OCI-LY3 (cell line): ENCODE measurements around the gene NARF.

Experiments
- H2AFZ ChIP-seq: fragments of 200-600, 300-600 bp; shearing (Covaris generic); 2 replicates; pipeline ENCODE4 v1.6.0; 2014; ENCODE audit warnings: antibody characterized with exemption, low read depth, low read length
- H3K27ac ChIP-seq: fragments of 200-600, 300-600 bp; sonication (generic); 2 replicates; pipeline ENCODE4 v1.5.1; 2014; ENCODE audit warnings: mild to moderate bottlenecking, low read length, moderate library complexity, mixed read lengths
- H3K27me3 ChIP-seq: fragments of 200-600, 300-600 bp; sonication (generic); 2 replicates; pipeline ENCODE4 v1.6.1; 2014; ENCODE audit warnings: low read depth, low read length, mixed read lengths
- H3K36me3 ChIP-seq: fragments of 200-600, 300-600 bp; sonication (generic); replicated peaks from 2 replicates; pipeline ENCODE3; 2014; ENCODE audit warnings: low read depth, low read length, mixed read lengths
- H3K4me1 ChIP-seq: fragments of 300-600, 200-600 bp; sonication (generic); 2 replicates; pipeline ENCODE4 v1.6.1; 2014; ENCODE audit warnings: low read length, mixed read lengths
- H3K4me2 ChIP-seq: fragments of 200-600, 300-600 bp; sonication (generic); 2 replicates; pipeline ENCODE4 v1.6.1; 2014; ENCODE audit warnings: low read length, mixed read lengths
- H3K4me3 ChIP-seq: fragments of 300-600, 200-600 bp; sonication (generic); 2 replicates; pipeline ENCODE4 v1.5.1; 2014; ENCODE audit warnings: antibody characterized with exemption, mild to moderate bottlenecking, low read length, moderate library complexity
- H3K79me2 ChIP-seq: fragments of 300-600, 200-600 bp; shearing (Covaris generic); 2 replicates; pipeline ENCODE4 v1.6.1; 2014; ENCODE audit warnings: mild to moderate bottlenecking, low read length, mixed read lengths
- H3K9ac ChIP-seq: fragments of 300-600, 200-600 bp; shearing (Covaris generic); 2 replicates; pipeline ENCODE4 v1.6.0; 2014; ENCODE audit warnings: mild to moderate bottlenecking, low read length, moderate library complexity
- H3K9me3 ChIP-seq: fragments of 200-600, 300-600 bp; shearing (Covaris generic); 2 replicates; pipeline ENCODE4 v1.6.1; 2014; ENCODE audit warnings: low read length, mixed read lengths; ENCODE audit not compliant: insufficient read depth
- H4K20me1 ChIP-seq: fragments of 200-600, 300-600 bp; sonication (generic); 2 replicates; pipeline ENCODE4 v1.6.1; 2016; ENCODE audit warnings: low read length, mixed read lengths; ENCODE audit not compliant: insufficient read depth
- EZH2phosphoT487 ChIP-seq: fragments of 200-600 bp; shearing (Covaris generic); IDR thresholded peaks from 2 replicates; pipeline ENCODE4 v1.6.1; 2018; ENCODE audit warnings: antibody characterized with exemption, mixed run types, low read depth
- TF ChIP-seq, protein P1 (sequence below): fragments of 200-600, 300-600 bp; sonication (generic); IDR thresholded peaks from 2 replicates; pipeline ENCODE4 v1.5.1; 2014; ENCODE audit warnings: antibody characterized with exemption, low read length, low read depth

NARF gene

DNA sequence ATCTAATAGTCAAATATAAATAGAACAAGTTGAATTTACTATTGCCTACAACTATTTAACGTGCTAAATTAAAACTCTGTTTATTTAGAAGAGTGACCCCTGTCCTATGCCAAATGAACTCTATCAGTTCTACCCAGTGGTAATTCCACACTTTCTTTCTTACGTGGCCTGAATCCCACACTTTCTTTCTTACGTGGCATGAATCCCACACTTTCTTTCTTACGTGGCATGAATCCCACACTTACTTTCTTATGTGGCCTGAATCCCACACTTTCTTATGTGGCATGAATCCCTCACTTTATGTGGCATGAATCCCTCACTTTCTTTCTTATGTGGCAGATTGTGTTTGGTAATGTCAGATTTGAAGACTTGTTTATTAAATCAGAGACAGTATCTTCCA is 67.2 kb downstream of the NARF start:
- Histone ChIP-seq H3K9ac (no peak overlapping the region), H3K27ac (no peak overlapping the region), H2AFZ (no peak overlapping the region), H3K36me3 (peaks cover 3% of the 10 kb centered on the region), H3K9me3 (no peaks in the 10 kb centered on the region), H3K4me2 (no peak overlapping the region), H3K4me3 (no peak overlapping the region), H4K20me1 (peaks cover 80% of the 10 kb centered on the region), H3K79me2 (peaks cover 100% of the 10 kb centered on the region), H3K27me3 (no peaks in the 10 kb centered on the region), H3K4me1 (peaks cover 25% of the 10 kb centered on the region)
- TF ChIP-seq, protein P1, sequence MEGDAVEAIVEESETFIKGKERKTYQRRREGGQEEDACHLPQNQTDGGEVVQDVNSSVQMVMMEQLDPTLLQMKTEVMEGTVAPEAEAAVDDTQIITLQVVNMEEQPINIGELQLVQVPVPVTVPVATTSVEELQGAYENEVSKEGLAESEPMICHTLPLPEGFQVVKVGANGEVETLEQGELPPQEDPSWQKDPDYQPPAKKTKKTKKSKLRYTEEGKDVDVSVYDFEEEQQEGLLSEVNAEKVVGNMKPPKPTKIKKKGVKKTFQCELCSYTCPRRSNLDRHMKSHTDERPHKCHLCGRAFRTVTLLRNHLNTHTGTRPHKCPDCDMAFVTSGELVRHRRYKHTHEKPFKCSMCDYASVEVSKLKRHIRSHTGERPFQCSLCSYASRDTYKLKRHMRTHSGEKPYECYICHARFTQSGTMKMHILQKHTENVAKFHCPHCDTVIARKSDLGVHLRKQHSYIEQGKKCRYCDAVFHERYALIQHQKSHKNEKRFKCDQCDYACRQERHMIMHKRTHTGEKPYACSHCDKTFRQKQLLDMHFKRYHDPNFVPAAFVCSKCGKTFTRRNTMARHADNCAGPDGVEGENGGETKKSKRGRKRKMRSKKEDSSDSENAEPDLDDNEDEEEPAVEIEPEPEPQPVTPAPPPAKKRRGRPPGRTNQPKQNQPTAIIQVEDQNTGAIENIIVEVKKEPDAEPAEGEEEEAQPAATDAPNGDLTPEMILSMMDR: no peak
- TF ChIP-seq EZH2phosphoT487: no peak

DNA sequence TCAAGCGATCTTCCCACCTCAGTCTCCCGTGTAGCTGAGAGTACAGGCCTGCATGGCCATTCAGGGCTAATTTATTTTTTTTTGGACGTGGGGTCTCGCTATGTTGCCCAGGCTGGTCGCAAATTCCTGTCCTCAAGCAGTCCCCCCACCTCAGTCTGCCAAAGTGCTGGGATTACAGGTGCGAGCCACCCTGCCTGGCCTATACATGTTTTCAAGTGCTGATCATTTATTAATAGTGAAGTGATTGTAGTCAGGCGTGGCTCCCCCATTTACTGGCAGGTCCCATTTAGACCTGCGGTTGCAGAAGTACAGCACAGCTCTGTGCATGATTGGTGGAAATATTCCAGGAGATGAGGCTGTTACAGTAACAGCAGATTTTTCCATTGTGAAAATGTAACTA is 69.4 kb downstream of the NARF start:
- no peak overlapping the region for H3K4me2 ChIP-seq
- no peak overlapping the region for H2AFZ ChIP-seq
- H3K79me2 ChIP-seq: peaks cover 100% of the 10 kb centered on the region
- no peak overlapping the region for H3K4me3 ChIP-seq
- H3K9me3 ChIP-seq: no peaks in the 10 kb centered on the region
- H3K27me3 ChIP-seq: no peaks in the 10 kb centered on the region
- H3K4me1 ChIP-seq: peaks cover 15% of the 10 kb centered on the region
- TF ChIP-seq EZH2phosphoT487: no peak
- TF ChIP-seq, protein P1: no peak
- H3K36me3 ChIP-seq: peaks cover 10% of the 10 kb centered on the region
- no peak overlapping the region for H3K27ac ChIP-seq
- no peak overlapping the region for H3K9ac ChIP-seq
- H4K20me1 ChIP-seq: peaks cover 80% of the 10 kb centered on the region

DNA sequence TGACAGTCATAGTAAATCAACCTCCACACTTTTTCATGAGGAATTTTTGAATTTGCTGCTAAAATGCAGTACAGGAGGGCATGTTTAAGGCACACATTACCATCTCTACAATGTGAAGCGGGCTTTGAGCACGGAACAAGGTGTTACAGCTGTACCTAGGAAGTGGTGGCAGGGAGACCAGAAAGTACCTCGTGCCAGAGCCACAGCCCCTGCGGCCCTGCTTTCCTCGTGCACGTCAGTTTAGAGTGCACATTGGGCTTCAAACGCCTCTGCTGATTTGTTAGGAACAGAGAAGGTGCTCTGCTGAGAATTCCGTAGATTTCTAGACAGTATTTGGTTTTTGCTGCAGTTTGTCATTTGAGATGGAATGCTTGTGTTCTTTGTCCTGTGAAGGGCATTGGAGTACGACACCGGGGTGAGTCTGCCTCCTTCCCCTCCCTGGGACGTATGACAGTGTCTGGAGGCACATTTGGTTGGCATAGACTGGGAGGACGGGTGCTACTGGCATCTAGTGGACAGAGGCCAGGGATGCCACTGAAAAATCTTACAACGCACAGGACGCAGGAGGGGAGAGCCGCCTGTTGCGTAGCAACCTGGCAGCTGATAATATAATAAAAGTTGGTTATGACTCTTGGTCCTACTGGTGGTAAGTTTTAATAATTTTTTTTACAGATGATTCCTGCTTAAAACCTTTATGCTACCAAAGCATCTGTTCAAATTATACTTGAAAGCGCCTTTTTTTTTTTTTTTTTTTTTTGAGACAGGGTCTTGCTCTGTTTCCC is 70.1 kb downstream of the NARF start:
- TF ChIP-seq, protein P1: no peak
- TF ChIP-seq EZH2phosphoT487: no peak
- Histone ChIP-seq H3K4me1 (peaks cover 9% of the 10 kb centered on the region), H3K79me2 (peaks cover 100% of the 10 kb centered on the region)

DNA sequence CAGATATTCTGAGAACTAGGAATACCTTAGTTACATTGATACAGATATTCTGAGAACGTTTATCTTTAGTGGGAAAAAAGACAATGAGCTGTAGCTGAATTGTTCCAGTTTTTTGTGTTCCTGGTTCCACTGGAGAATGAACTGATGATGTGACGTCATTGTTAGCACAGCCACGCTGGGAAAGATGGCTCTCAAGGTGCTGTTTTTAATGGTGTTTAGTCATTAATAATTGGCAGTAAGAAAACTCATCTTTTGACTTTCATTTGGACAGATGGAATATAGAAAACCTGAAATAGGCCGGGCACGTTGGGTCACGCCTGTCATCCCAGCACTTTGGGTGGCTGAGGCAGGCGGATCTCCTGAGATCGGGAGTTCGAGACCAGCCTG is 71.4 kb downstream of the NARF start:
- Histone ChIP-seq H3K79me2 (peaks cover 100% of the 10 kb centered on the region), H3K27ac (no peak overlapping the region), H3K4me2 (no peak overlapping the region), H3K4me1 (peaks cover 6% of the 10 kb centered on the region), H3K9ac (no peak overlapping the region), H3K4me3 (no peak overlapping the region), H3K9me3 (no peaks in the 10 kb centered on the region), H3K27me3 (no peaks in the 10 kb centered on the region), H3K36me3 (peaks cover 7% of the 10 kb centered on the region), H4K20me1 (peaks cover 79% of the 10 kb centered on the region), H2AFZ (no peak overlapping the region)
- TF ChIP-seq, protein P1: no peak
- TF ChIP-seq EZH2phosphoT487: no peak

More for the DNA sequence above, 70.1 kb downstream of the NARF start:
- H3K36me3 ChIP-seq: peaks cover 10% of the 10 kb centered on the region
- H2AFZ ChIP-seq: no peak overlapping the region
- no peaks in the 10 kb centered on the region for H3K27me3 ChIP-seq
- H4K20me1 ChIP-seq: peaks cover 78% of the 10 kb centered on the region
- H3K27ac ChIP-seq: no peak overlapping the region
- H3K9ac ChIP-seq: no peak overlapping the region
- H3K4me2 ChIP-seq: no peak overlapping the region
- H3K9me3 ChIP-seq: no peaks in the 10 kb centered on the region
- H3K4me3 ChIP-seq: no peak overlapping the region
